ENCODE data around the gene UBE2M. TPM values are rescaled to one million over a fixed set of nuclear protein-coding genes. Genes with fewer than 3 reads are reported as not detected.

UBE2M gene
- total RNA-seq, 1 experiment from 2014 or later: 127 TPM

DNA sequence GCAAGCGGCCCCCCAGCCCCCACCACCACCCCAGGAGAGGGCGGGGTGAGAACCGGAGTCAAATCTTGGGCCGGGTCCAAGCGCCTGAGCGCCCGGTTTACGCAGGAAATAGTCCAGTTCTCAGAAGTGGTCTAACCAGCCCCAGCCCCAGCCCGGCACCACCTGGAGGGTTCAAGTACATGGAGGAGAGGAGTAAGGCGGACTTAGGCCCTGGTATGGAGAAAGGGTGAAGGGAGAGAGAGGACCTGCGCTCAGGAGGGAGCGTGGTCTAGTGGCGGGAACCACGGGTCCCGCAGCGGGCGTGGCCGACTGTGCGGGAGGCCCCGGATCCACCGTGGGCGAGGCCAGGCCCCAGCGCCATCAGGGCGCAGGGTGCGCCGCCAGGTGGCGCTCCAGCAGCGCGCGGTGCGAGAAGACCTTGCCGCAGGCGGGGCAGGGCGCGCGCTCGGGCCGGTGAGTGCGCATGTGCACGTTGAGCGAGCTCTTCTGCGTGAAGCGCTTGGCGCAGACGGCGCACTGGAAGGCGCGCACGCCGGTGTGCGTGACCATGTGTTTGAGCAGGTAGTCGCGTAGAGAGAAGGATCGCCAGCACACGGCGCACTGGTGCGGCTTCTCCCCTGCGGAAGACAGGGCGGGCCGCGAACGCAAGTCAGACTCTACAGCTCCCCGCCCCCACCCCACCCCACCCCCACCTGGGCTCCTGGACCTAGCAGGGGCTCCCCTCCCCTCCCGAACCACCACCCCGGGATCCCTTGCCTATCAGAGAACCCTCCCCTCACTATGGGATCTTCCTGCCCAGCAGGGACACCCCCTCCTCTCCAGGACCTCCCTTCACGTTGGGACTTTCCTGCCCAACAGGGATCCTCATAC lies 44.5 kb downstream of the UBE2M start:
- H2AFZ ChIP-seq (ENCODE audit: low read length): no peak overlapping the region
- H3K4me1 ChIP-seq (ENCODE audit: insufficient read depth, low read length): no peaks in the 10 kb centered on the region; the same call in 1 of the 2 replicates
- H3K4ac ChIP-seq (ENCODE audit: low read depth, low read length): no peak overlapping the region
- H3K79me1 ChIP-seq (ENCODE audit: insufficient read depth, low read depth, low read length, poor library complexity, severe bottlenecking): no peaks in the 10 kb centered on the region
- Mint-ChIP-seq H3K27ac (peak overlapping the region; percentile 91 to 97 (median 93)), H3K36me3 (ENCODE audit: insufficient read depth in 1 of 3, low read depth in 3 of 3) (peaks cover 9 to 19% (median 13%) of the 10 kb centered on the region in 3 experiments; a peak in 6 of 7 replicates), H3K4me1 (peaks cover 28 to 30% of the 10 kb centered on the region in 2 experiments), H3K4me3 (peak overlapping the region; percentile 70 to 85), H3K27me3 (ENCODE audit: low read depth) (peaks cover 3% of the 10 kb centered on the region), H3K9me3 (no peaks in the 10 kb centered on the region)
- H4K91ac ChIP-seq (ENCODE audit: insufficient read length, low read depth, low read length): no peak overlapping the region
- H3K27me3 ChIP-seq (ENCODE audit: insufficient read depth, low read length): no peaks in the 10 kb centered on the region
- TF ChIP-seq CTCF (conservative IDR thresholded peaks at IDR 0.05): peak; percentile 99
- H3K14ac ChIP-seq (ENCODE audit: insufficient read depth, low read length): peak overlapping the region; percentile 28; the same call in 1 of the 2 replicates
- H4K20me1 ChIP-seq (ENCODE audit: control insufficient read depth, insufficient read depth, insufficient read length): no peaks in the 10 kb centered on the region
- no peak overlapping the region for H2BK120ac ChIP-seq (ENCODE audit: low read depth, low read length, poor library complexity, severe bottlenecking)
- H4K8ac ChIP-seq (replicated peaks; ENCODE audit: insufficient read length, low read depth, low read length): no peak overlapping the region
- H3K23me2 ChIP-seq (ENCODE audit: insufficient read length, low read depth, low read length, poor library complexity, severe bottlenecking): peaks cover 10% of the 10 kb centered on the region
- no peak overlapping the region for H2BK15ac ChIP-seq (ENCODE audit: low read depth, low read length)
- no peak overlapping the region for H3K27ac ChIP-seq (ENCODE audit: insufficient read length, low read depth, low read length)
- H3K9me3 ChIP-seq (ENCODE audit: control insufficient read depth, low read depth, low read length): no peaks in the 10 kb centered on the region
- WGBS (ENCODE audit: extremely low coverage, insufficient read length, low lambda C conversion rate): no CpG with 5 or more reads among the region's 66 CpGs
- peak overlapping the region; percentile 47 for H3K9ac ChIP-seq (ENCODE audit: extremely low read depth, insufficient read length, low read length)
- peak; percentile 95 for DNase-seq
- no peak overlapping the region for H3K56ac ChIP-seq (ENCODE audit: insufficient read length, low read depth, low read length)
- no peak overlapping the region for H3K23ac ChIP-seq (ENCODE audit: insufficient read length, low read depth, low read length)
- H4K5ac ChIP-seq (ENCODE audit: insufficient read length, low read depth, low read length): no peak overlapping the region
- no peak overlapping the region for H3T11ph ChIP-seq (ENCODE audit: low read length)
- no peak overlapping the region for H2AK5ac ChIP-seq (ENCODE audit: insufficient read length, low read length)
- H3K79me2 ChIP-seq (ENCODE audit: insufficient read depth, low read length): peaks cover 2% of the 10 kb centered on the region; the same call in 1 of the 2 replicates
- no peak overlapping the region for H2BK5ac ChIP-seq (ENCODE audit: insufficient read length, low read length)
- H2BK12ac ChIP-seq (ENCODE audit: insufficient read length, low read depth, low read length): no peak overlapping the region
- H3K18ac ChIP-seq (ENCODE audit: insufficient read length, low read depth, low read length): no peak overlapping the region
- H3K4me2 ChIP-seq (ENCODE audit: insufficient read depth, insufficient read length, low read length): peak overlapping the region; percentile 61
- H2BK20ac ChIP-seq (ENCODE audit: low read depth, low read length, poor library complexity, severe bottlenecking): no peak overlapping the region

Data from H9 (cell line).